Natural killer cell (primary cell): ENCODE data around the gene SEL1L. TPM values are rescaled to one million over a fixed set of nuclear protein-coding genes. Genes with fewer than 3 reads are reported as not detected.

Source experiments
- ATAC-seq, 3 donors: fragments of 150-1000 bp in 2 of 3; fragments of 200-7000 bp in 1 of 3; cut with Tn5 transposase; 1 replicate in 1 of 3; 2 replicates in 2 of 3; pipeline ENCODE4 v1.10.0; 2021; ENCODE audit warnings: mild to moderate bottlenecking in 2 of 3, moderate library complexity in 2 of 3
- DNase-seq, 2 donors: peaks; one replicate each; pipeline versions ENCODE4 v3.0.0 to v3.0.0-alpha.2; 2013 to 2021; ENCODE audit warnings: mixed read lengths in 1 of 2
- H3K27ac ChIP-seq: one replicate; pipeline ENCODE4 v1.5.1; 2013; ENCODE audit warnings: mild to moderate bottlenecking, low read length
- H3K27me3 ChIP-seq: one replicate; pipeline ENCODE4 v1.6.1; 2013; ENCODE audit warnings: low read length; ENCODE audit not compliant: control insufficient read depth, insufficient read depth
- H3K36me3 ChIP-seq: one replicate; pipeline ENCODE4 v1.6.1; 2013; ENCODE audit warnings: low read length; ENCODE audit not compliant: control insufficient read depth, insufficient read depth
- H3K4me1 ChIP-seq: one replicate; pipeline ENCODE4 v1.6.1; 2013; ENCODE audit warnings: low read length; ENCODE audit not compliant: control insufficient read depth, insufficient read depth
- H3K4me3 ChIP-seq: one replicate; pipeline ENCODE4 v1.5.1; 2013; ENCODE audit warnings: low read length
- H3K9me3 ChIP-seq: one replicate; pipeline ENCODE4 v1.6.1; 2013; ENCODE audit warnings: low read length; ENCODE audit not compliant: control insufficient read depth, insufficient read depth
- H3K27ac Mint-ChIP-seq, 2 donors: one replicate each; pipeline ENCODE4 v1.8.0; 2022; ENCODE audit warnings: mild to moderate bottlenecking in 2 of 2, mixed read lengths in 2 of 2, moderate library complexity in 1 of 2
- H3K27me3 Mint-ChIP-seq, 2 donors: one replicate each; pipeline ENCODE4 v1.8.0; 2022; ENCODE audit warnings: low read depth in 2 of 2, mixed read lengths in 2 of 2
- H3K36me3 Mint-ChIP-seq: one replicate; pipeline ENCODE4 v1.8.0; 2022; ENCODE audit warnings: mixed read lengths
- H3K4me1 Mint-ChIP-seq, 2 donors: one replicate each; pipeline ENCODE4 v1.8.0; 2022; ENCODE audit warnings: mixed read lengths in 2 of 2
- H3K4me3 Mint-ChIP-seq: one replicate; pipeline ENCODE4 v1.8.0; 2022; ENCODE audit warnings: mild to moderate bottlenecking, moderate library complexity, mixed read lengths
- H3K9me3 Mint-ChIP-seq, 2 donors: one replicate each; pipeline ENCODE4 v1.8.0; 2022; ENCODE audit warnings: mixed read lengths in 2 of 2
- WGBS: methylation state at CpG from one replicate; pipeline ENCODE4 v1.1.7; 2013; ENCODE audit warnings: missing lambda C conversion rate; ENCODE audit not compliant: insufficient coverage; 5-methylcytosine and 5-hydroxymethylcytosine counted together
- intact Hi-C: fragments of 100-400 bp; cut with micrococcal nuclease; formaldehyde crosslinking; loops from one replicate; pipeline ENCODE4 v1.14.2; 2022
- total RNA-seq, 4 donors: library from RNA; stranded (reverse); fragments of 120-200 nt in 1 of 4; gene quantifications; one replicate each; pipeline versions ENCODE4 v1.2.3 to v1.2.4, GENCODE V29; 2013 to 2022
- TF ChIP-seq, protein P1 (sequence below): fragments of 200-600 bp; IDR thresholded peaks from one replicate; pipeline ENCODE4 v1.8.0; 2022; ENCODE audit warnings: antibody characterized with exemption

SEL1L gene
- total RNA-seq, 3 donors from 2014 or later (not counting 1 experiment from before 2014, with no cell fraction given): 55.0 to 93.0 (median 77.0) TPM

DNA sequence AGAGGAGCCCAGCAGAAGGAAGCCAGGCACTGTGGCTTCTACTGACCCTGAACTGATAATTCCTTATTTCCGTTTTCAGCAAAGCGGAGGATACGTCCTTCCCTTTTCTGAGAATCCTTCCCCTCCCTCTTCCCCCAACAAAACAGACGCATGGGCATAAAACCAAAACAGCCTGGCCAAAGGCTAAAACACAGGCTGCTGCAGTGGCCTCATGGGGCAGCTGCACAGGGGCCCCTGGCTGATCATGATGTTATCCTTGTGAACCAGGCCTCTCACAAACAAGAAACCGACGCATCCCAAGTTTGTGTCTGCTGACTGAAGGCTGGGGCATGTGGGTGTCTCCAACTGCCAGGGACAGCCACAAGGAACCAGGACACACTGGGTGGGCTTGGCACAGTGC lies 110.1 kb downstream of the SEL1L start:
- Histone ChIP-seq H3K27ac (no peak overlapping the region), H3K4me3 (no peak overlapping the region), H3K4me1 (no peaks in the 10 kb centered on the region), H3K27me3 (no peaks in the 10 kb centered on the region), H3K9me3 (no peaks in the 10 kb centered on the region), H3K36me3 (no peaks in the 10 kb centered on the region)
- ATAC-seq (no peak), DNase-seq (no peak)
- Mint-ChIP-seq H3K36me3 (no peaks in the 10 kb centered on the region), H3K9me3 (no peaks in the 10 kb centered on the region), H3K27me3 (peaks cover 14 to 24% of the 10 kb centered on the region in 2 donors), H3K4me3 (no peak overlapping the region), H3K4me1 (no peaks in the 10 kb centered on the region), H3K27ac (no peak overlapping the region)
- intact Hi-C loops: no loop called here
- TF ChIP-seq, protein P1, sequence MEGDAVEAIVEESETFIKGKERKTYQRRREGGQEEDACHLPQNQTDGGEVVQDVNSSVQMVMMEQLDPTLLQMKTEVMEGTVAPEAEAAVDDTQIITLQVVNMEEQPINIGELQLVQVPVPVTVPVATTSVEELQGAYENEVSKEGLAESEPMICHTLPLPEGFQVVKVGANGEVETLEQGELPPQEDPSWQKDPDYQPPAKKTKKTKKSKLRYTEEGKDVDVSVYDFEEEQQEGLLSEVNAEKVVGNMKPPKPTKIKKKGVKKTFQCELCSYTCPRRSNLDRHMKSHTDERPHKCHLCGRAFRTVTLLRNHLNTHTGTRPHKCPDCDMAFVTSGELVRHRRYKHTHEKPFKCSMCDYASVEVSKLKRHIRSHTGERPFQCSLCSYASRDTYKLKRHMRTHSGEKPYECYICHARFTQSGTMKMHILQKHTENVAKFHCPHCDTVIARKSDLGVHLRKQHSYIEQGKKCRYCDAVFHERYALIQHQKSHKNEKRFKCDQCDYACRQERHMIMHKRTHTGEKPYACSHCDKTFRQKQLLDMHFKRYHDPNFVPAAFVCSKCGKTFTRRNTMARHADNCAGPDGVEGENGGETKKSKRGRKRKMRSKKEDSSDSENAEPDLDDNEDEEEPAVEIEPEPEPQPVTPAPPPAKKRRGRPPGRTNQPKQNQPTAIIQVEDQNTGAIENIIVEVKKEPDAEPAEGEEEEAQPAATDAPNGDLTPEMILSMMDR: no peak
- WGBS: 53% methylated on average over 6 of the region's 6 CpGs

Other genes with a start within 250 kb of the SEL1L start
- gene STON2, start 133.5 kb downstream of the SEL1L start, total RNA-seq: 1 to 10 TPM; 1.7 to 4.8 (median 3.8) TPM